ENCODE measurements around the gene RALGAPA2.

RALGAPA2 gene

GRCh38 chr20:20491110-20491783 is 221.2 kb downstream of the RALGAPA2 start:
- Mint-ChIP-seq H3K36me3 (peaks cover 45% of the 10 kb centered on the region), H3K4me1 (peaks cover 36% of the 10 kb centered on the region), H3K27me3 (no peaks in the 10 kb centered on the region), H3K4me3 (peak overlapping the region; percentile 43), H3K27ac (peak overlapping the region; percentile 73), H3K9me3 (no peaks in the 10 kb centered on the region)
- ATAC-seq, result peak; percentile 83

GRCh38 chr20:20490673-20491072 is 221.8 kb downstream of the RALGAPA2 start:
- Mint-ChIP-seq H3K4me3 (peak overlapping the region; percentile 43), H3K4me1 (peaks cover 36% of the 10 kb centered on the region), H3K27me3 (no peaks in the 10 kb centered on the region), H3K36me3 (peaks cover 42% of the 10 kb centered on the region), H3K27ac (peak overlapping the region; percentile 73), H3K9me3 (no peaks in the 10 kb centered on the region)
- ATAC-seq, result no peak

DNA sequence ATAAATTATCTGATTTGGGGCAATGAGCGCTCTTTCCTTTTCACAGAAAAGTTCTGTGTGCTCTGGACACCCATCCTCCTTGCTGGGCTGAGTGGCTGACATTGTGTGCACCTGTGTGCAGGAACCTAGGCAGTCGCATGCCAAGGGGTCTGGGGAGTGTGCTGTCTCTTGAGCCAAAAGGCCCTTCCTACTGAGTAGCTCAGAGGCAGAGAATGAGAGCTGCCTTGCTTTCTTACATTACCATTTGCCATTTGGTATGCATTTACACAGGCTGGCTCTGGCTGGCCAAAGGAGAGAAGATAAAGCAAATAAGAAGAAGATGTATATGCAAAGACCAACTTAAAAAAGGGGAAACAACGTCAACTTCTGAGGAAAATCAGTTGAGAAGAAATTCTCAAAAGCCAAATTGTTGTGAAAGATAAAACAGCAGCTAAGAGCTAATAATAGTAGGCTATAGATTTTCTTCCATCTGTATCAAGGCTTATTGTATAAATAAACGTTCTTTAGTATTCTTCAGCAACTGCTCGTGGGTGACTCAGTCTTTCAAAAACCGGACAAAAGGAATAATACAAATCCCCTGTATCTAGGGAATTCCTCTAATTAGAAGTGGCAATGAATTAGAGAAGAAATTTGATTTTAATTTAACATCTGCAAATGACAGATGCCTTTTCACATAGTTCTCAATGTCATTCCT is 222.6 kb downstream of the RALGAPA2 start:
- Mint-ChIP-seq H3K27ac (peak overlapping the region; percentile 84), H3K4me3 (no peak overlapping the region), H3K9me3 (no peaks in the 10 kb centered on the region), H3K4me1 (peaks cover 36% of the 10 kb centered on the region), H3K27me3 (no peaks in the 10 kb centered on the region), H3K36me3 (peaks cover 41% of the 10 kb centered on the region)
- ATAC-seq, result no peak

DNA sequence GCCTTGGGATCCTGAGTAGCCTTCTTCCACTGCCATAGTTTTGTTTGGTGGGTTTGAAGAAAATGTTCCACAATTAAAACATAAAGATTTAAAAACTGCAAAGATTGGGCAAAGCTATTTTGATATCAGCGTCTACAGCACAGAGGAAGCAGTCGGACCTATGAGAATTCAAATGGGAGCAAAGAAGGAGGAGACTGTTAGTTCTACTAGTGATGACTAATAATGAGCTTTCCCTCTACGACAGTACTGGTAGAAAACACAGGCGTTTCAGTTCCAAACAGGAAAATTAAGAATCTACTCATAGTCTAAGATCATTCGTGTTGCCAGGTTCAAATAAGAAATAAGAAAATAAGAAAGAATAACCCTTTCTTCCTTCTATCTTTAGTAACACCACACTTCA is 223.4 kb downstream of the RALGAPA2 start:
- H3K27ac Mint-ChIP-seq, result peak overlapping the region; percentile 84
- no peaks in the 10 kb centered on the region for H3K27me3 Mint-ChIP-seq
- H3K4me1 Mint-ChIP-seq, result peaks cover 36% of the 10 kb centered on the region
- peak overlapping the region; percentile 37 for H3K4me3 Mint-ChIP-seq
- H3K9me3 Mint-ChIP-seq, result no peaks in the 10 kb centered on the region
- peak; percentile 69 for ATAC-seq
- H3K36me3 Mint-ChIP-seq, result peaks cover 36% of the 10 kb centered on the region

DNA sequence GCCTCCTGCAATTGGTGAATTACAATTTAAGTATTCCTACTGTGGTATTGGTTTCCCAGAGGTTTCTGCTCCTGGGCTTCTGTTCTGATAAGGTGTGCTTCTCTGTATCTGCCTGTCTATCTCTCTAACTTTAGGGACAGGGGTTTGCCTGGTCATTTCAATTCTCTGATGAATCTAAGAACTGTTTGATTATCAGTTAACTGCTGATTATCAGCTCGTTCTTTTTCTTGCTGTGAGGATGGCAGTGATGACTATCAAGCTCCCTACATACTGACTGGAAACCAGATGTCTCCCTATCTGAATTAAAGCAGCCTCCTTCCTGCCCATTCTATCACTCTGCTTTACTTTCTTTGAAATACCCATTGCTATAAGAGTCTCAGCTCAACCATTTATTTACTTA is 224.1 kb downstream of the RALGAPA2 start:
- Mint-ChIP-seq H3K9me3 (no peaks in the 10 kb centered on the region), H3K4me3 (no peak overlapping the region), H3K27me3 (no peaks in the 10 kb centered on the region), H3K4me1 (peaks cover 36% of the 10 kb centered on the region), H3K27ac (peak overlapping the region; percentile 84), H3K36me3 (peaks cover 36% of the 10 kb centered on the region)
- ATAC-seq, result no peak

DNA sequence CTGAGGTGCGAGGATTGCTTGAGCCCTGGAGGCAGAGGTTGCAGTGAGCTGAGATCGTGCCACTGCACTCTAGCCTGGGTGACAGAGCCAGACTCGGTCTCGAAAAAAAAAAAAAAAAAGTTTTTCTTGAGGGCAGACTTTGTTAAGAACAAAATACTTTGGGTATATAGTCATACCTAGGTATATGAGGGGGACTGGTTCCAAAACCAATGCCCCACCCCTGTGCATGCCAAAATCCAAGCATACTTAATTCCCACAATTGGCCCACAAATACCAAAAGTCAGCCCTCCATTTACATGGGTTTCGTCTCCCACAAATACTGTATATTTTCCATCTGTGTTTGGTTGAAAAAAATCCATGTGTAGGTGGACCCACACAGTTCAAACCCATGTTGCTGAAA is 224.6 kb downstream of the RALGAPA2 start:
- Mint-ChIP-seq H3K27ac (peak overlapping the region; percentile 84), H3K4me3 (no peak overlapping the region), H3K36me3 (peaks cover 37% of the 10 kb centered on the region), H3K9me3 (no peaks in the 10 kb centered on the region), H3K27me3 (no peaks in the 10 kb centered on the region), H3K4me1 (peaks cover 36% of the 10 kb centered on the region)
- no peak for ATAC-seq

DNA sequence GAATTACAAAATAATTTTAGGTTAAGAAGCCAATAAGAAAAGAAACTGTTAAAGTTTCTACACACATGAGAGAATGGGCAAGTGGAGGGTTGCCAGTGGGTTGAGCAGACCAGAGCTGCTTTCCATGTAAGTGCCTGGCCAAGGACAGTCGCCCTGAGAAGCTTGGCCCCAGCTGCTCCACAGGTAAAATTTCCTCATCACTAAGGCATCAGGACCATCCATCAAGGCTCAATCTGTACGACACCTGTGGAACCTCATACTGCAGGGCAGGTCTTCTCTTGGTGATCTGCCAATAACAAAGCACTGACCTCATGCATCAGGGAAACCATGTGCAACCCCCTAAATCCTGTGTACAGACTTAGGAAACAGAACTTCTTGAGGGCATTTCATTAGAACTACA is 229.1 kb downstream of the RALGAPA2 start:
- Mint-ChIP-seq H3K27me3 (no peaks in the 10 kb centered on the region), H3K9me3 (no peaks in the 10 kb centered on the region), H3K36me3 (peaks cover 26% of the 10 kb centered on the region), H3K4me3 (no peak overlapping the region), H3K27ac (no peak overlapping the region), H3K4me1 (peaks cover 10% of the 10 kb centered on the region)
- ATAC-seq, result no peak

- H3K4me3 Mint-ChIP-seq, result no peak overlapping the region
- peaks cover 7% of the 10 kb centered on the region for H3K4me1 Mint-ChIP-seq
- H3K27ac Mint-ChIP-seq, result no peak overlapping the region
- no peaks in the 10 kb centered on the region for H3K9me3 Mint-ChIP-seq
- H3K27me3 Mint-ChIP-seq, result no peaks in the 10 kb centered on the region
- peaks cover 26% of the 10 kb centered on the region for H3K36me3 Mint-ChIP-seq
- ATAC-seq, result no peak
Observed at GRCh38 chr20:20482453-20482852, 230.0 kb downstream of the RALGAPA2 start.

DNA sequence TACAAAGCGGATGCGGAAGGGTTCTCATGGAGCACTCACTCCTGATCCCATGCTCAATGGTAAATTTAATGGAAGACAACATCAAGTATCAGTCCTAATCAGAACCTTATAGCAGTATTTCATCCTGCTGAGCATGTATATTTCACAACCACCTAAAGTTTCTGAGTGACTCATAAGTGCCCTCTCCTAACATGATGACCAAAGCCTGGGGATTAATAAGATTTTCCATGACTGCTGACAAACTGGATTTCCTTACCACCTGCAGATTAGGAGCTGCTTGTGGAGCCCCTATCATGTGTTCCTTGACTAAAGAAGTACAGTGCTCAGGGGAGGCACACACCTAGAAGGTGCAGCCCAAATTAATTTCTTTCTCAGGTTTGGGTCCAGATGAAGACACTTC is 231.8 kb downstream of the RALGAPA2 start:
- H3K4me3 Mint-ChIP-seq, result no peak overlapping the region
- no peaks in the 10 kb centered on the region for H3K9me3 Mint-ChIP-seq
- peaks cover 7% of the 10 kb centered on the region for H3K4me1 Mint-ChIP-seq
- H3K36me3 Mint-ChIP-seq, result peaks cover 20% of the 10 kb centered on the region
- peak; percentile 50 for ATAC-seq
- H3K27ac Mint-ChIP-seq, result no peak overlapping the region
- no peaks in the 10 kb centered on the region for H3K27me3 Mint-ChIP-seq

GRCh38 chr20:20480126-20480525 is 232.3 kb downstream of the RALGAPA2 start:
- Mint-ChIP-seq H3K4me3 (no peak overlapping the region), H3K36me3 (peaks cover 25% of the 10 kb centered on the region), H3K9me3 (no peaks in the 10 kb centered on the region), H3K4me1 (peaks cover 7% of the 10 kb centered on the region), H3K27ac (no peak overlapping the region), H3K27me3 (no peaks in the 10 kb centered on the region)
- ATAC-seq, result peak; percentile 47

GRCh38 chr20:20477444-20478041 is 234.9 kb downstream of the RALGAPA2 start:
- Mint-ChIP-seq H3K27me3 (no peaks in the 10 kb centered on the region), H3K27ac (no peak overlapping the region), H3K9me3 (no peaks in the 10 kb centered on the region), H3K4me1 (peaks cover 7% of the 10 kb centered on the region), H3K4me3 (no peak overlapping the region), H3K36me3 (peaks cover 40% of the 10 kb centered on the region)
- no peak for ATAC-seq

DNA sequence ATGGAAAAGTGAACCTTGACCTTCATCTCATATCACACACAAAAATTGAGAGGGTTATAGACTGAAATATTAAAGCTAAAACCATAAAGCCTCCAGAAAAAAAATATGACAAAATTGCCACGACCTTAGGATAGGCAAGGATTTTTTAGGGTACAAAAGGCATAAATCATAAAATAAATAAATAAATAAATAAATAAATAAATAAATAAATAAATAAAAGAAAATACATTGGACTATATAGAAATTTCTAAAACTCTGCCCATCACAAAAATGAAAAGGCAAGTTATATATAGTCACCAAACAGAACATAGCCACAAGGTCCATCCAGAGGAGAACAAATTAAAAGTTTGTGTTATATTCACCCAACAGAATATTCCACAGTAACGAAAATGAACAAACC is 235.9 kb downstream of the RALGAPA2 start:
- H3K27ac Mint-ChIP-seq, result no peak overlapping the region
- H3K4me1 Mint-ChIP-seq, result peaks cover 7% of the 10 kb centered on the region
- no peaks in the 10 kb centered on the region for H3K27me3 Mint-ChIP-seq
- no peak for ATAC-seq
- no peaks in the 10 kb centered on the region for H3K9me3 Mint-ChIP-seq
- H3K4me3 Mint-ChIP-seq, result no peak overlapping the region
- H3K36me3 Mint-ChIP-seq, result peaks cover 39% of the 10 kb centered on the region

GRCh38 chr20:20473657-20474056 is 238.8 kb downstream of the RALGAPA2 start:
- H3K9me3 Mint-ChIP-seq, result no peaks in the 10 kb centered on the region
- H3K4me3 Mint-ChIP-seq, result no peak overlapping the region
- H3K27ac Mint-ChIP-seq, result no peak overlapping the region
- H3K36me3 Mint-ChIP-seq, result peaks cover 47% of the 10 kb centered on the region
- no peaks in the 10 kb centered on the region for H3K27me3 Mint-ChIP-seq
- no peak for ATAC-seq
- H3K4me1 Mint-ChIP-seq, result peaks cover 2% of the 10 kb centered on the region

- peaks cover 44% of the 10 kb centered on the region for H3K36me3 Mint-ChIP-seq
- no peak overlapping the region for H3K4me3 Mint-ChIP-seq
- H3K27ac Mint-ChIP-seq, result no peak overlapping the region
- peaks cover 11% of the 10 kb centered on the region for H3K4me1 Mint-ChIP-seq
- no peak for ATAC-seq
- no peaks in the 10 kb centered on the region for H3K27me3 Mint-ChIP-seq
- no peaks in the 10 kb centered on the region for H3K9me3 Mint-ChIP-seq
Observed at GRCh38 chr20:20472684-20473274, 239.7 kb downstream of the RALGAPA2 start.

GRCh38 chr20:20466341-20466879 is 246.0 kb downstream of the RALGAPA2 start:
- H3K27ac Mint-ChIP-seq, result peak overlapping the region; percentile 76
- no peaks in the 10 kb centered on the region for H3K27me3 Mint-ChIP-seq
- no peaks in the 10 kb centered on the region for H3K9me3 Mint-ChIP-seq
- peak; percentile 95 for ATAC-seq
- peaks cover 11% of the 10 kb centered on the region for H3K36me3 Mint-ChIP-seq
- H3K4me3 Mint-ChIP-seq, result peak overlapping the region; percentile 29
- H3K4me1 Mint-ChIP-seq, result peaks cover 54% of the 10 kb centered on the region
